Iris pigment epithelial cell (primary cell): Measurements from ENCODE around the gene MTMR11.
"Not testable (repeated sequence)": the region's sequence is repeated elsewhere in the genome, so short reads cannot be mapped to it uniquely, and the experiment has no call there.

Experiments used
- DNase-seq: peaks from one replicate; pipeline ENCODE4 v3.0.0-alpha.2; 2011; ENCODE audit warnings: low read depth

MTMR11 gene, protein sequence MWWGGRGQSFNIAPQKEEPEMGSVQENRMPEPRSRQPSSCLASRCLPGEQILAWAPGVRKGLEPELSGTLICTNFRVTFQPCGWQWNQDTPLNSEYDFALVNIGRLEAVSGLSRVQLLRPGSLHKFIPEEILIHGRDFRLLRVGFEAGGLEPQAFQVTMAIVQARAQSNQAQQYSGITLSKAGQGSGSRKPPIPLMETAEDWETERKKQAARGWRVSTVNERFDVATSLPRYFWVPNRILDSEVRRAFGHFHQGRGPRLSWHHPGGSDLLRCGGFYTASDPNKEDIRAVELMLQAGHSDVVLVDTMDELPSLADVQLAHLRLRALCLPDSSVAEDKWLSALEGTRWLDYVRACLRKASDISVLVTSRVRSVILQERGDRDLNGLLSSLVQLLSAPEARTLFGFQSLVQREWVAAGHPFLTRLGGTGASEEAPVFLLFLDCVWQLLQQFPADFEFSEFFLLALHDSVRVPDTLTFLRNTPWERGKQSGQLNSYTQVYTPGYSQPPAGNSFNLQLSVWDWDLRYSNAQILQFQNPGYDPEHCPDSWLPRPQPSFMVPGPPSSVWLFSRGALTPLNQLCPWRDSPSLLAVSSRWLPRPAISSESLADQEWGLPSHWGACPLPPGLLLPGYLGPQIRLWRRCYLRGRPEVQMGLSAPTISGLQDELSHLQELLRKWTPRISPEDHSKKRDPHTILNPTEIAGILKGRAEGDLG

DNA sequence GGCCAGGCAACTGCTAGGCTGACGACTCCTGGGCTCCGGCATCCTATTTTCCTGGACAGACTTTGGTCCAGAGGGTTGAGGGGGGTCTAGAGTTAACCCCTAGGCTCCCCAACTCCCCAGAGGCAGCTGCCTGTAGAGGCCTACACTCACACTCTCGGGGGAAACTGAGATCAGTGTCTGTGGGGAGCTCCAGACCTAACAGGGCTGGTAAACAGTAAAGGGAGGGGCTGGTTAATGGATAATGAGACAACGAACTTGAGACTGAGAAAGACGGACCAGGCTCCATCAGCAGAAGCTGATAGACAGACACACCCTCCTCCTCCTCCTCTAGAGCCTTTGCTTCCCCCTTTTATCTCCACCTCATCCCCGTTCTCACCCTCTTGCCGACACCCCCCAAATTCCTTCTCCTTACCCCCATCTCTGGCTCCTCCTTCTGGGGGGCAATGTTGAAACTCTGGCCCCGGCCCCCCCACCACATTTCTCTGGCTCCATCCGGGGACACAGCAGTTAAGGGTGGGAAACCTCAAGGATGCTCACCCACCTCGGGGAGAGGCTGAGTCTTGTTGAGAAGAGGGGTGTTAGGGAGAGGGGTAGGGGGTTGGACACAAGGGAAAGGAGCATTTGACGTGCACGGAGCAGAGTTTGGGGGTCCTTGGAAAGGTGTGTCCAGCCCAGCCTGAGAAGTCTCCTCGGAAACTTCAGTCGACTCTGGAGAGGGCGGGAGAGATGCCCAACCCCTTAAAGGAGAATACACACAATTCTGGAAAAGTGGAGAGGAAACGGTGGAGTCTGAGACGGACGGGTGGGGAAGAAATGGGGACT lies at the start of gene MTMR11:
Gene MTMR11, minus strand, starts transcription at position 710 of the 822 bp plus-strand sequence. Its CDS starts 232 bp downstream, at position 478.
- no peak for DNase-seq

DNA sequence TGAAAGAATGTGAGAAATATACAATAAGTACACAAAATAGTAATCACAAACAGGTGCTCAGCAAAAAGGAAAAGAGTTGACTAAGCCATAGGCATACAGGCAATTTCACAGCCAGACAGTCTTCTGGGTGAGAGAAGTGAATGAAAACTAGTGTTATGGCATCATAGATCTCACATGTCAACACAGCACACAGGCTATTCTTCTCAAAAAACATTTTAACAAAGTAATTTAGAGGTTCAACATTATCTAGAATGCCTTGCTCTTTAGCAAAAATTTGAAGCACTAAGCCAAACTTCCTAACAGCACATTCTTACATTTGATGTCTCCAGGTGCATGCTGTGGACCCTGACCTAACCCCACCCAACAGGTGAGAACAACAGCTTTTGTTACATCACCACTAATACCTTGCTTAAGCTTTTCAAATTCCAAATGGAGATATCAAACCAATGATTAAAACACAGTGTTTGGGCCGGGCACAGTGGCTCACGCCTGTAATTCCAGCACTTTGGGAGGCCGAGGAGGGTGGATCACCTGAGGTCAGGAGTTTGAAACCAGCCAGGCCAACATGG lies 43.4 kb upstream of the MTMR11 start:
- no peak for DNase-seq

DNA sequence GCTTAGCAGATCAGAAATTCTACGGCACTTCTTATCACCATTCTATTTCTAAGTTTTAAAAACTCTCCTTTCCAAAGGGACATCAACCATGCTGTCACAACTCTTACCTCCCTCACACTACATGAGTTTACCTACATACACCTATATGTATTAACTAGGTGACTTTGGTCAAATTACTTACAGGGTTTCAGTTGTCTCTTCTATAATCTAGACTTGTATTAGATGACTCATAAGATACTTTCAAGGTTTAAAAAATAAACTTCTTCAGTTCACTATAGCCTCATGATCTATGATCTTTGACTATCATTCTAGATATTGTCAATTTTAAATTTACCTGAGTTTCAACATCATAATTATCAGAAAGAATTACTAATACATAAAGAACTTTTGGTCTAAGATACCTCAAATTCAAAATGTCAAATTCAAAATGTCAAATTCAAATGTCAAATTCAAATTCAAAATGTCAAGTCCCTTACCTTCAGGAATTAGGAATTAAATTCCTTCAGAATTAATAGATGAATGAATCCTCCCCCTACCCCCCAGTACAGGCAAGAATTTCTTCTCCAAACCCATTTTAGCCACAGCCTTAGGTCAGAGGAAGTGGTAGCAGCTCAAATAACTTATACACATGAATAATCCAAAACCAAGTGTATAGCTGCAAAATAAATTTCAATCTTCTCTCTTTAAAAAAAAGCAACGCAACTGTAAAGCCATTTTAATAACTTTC lies 42.7 kb upstream of the MTMR11 start:
- no peak for DNase-seq

DNA sequence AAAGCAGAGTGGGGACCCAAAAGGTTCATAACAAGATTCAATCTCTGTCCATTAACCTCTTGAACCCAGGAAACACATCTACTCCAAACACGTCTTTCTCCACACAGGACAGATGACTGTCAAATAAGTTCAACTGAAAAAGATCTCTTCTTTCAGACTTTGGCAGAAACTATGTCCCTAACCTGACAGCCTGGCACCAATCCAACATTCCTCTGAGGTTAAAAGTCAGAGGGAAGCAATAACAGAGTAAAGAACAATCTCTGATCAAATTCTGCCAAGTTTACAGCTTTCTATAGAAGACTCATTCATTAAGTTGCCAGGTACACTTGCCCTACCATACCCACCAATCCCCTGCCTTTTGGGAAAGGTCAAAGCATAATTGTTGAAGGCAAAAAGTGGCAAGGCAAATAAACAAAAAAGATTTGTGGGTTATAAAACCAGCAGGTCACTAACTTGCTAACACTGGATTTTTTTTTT lies 41.9 kb upstream of the MTMR11 start:
- DNase-seq, result peak; percentile 40

DNA sequence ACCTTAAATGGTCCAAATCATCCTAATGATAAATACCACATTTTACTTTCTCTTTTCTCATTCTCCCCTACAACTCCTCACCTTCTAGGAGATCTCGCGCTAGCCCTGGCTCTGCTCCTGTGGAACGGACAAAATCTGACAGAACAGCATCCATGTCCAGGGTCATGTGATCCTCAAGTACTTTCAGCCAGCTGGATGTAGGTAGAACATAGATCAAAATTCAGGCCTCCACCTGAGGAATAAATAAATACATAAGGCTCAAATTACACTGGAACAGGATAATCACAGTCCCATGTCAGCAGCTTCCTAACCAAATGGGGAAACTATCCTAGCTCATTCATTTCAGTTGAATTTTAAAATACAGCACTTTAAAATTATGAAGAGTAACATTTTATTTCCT lies 40.7 kb upstream of the MTMR11 start:
- DNase-seq, result no peak

DNA sequence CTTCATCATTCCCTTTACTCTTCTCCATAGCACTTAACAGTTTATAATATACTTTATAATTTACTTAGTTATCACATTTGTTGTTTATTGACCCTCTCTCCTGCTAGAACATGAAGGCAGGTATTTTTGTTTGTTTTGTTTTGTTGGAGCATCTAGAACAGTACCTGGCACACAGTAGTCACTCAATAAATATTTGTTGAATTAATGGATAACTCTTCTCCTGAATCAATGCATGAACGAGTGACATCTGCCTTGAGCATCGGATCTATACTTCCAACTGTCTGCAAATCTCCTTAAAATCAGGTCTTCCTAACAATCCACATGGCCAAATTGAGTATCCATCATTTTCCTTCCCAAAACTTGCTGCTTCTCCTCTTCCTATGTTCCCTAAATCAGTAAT lies 35.9 kb upstream of the MTMR11 start:
- DNase-seq, result no peak

DNA sequence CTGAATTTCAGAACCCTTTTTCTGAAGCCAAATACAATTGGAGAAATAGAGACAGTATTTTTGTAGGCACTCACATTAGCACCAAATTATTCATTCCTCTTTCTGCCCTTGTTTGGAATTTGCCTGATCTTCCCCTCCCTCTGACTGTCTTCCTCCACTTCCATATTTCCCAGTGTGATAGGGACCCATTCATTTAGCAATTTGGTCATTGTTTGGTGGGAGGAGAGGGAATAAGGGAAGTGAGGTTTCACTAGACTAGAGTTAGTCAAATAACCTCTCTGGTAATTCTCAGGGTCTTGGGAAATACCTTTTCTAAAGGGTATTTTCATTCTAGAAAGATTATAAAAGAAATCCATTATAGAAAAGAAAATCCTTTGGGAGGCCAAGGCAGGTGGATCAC lies 31.0 kb upstream of the MTMR11 start:
- DNase-seq, result no peak

DNA sequence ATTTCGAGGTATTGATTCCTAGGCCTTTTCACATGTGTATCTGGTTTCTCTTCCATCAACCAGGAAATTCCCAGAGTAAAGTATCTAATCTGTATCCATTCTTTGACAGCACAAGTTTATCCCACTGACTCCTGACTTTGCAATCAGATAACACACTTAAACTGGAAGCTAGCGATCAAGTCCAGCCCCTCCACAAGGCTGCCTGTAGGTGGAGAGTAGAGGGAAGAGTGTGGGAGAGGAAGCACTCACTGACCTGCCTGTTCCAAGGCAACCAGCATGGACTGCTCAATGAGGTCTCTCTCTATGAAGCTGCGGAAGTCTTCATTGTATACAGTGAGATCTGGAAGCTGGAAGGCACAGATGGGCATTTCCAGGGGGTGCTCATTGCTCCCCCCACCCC lies 30.4 kb upstream of the MTMR11 start:
- DNase-seq, result peak; percentile 30

DNA sequence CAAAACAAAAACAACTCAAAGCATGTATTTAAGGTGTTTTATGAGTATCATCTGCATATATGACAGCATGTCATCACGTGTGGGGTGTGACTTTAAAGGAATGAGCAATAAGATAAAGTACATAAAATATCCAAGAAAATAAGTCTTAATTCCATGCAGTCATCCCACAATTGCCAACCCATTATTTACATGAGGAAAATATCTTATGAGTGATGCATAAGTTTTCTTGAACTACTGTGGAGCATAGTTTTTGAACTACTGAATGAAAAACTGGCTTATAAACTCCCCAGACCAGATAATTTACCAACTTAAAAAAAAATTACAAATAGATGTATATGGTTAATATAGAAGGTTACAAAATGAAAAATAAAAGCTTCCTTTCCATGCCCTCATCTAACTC lies 29.7 kb upstream of the MTMR11 start:
- DNase-seq, result no peak

DNA sequence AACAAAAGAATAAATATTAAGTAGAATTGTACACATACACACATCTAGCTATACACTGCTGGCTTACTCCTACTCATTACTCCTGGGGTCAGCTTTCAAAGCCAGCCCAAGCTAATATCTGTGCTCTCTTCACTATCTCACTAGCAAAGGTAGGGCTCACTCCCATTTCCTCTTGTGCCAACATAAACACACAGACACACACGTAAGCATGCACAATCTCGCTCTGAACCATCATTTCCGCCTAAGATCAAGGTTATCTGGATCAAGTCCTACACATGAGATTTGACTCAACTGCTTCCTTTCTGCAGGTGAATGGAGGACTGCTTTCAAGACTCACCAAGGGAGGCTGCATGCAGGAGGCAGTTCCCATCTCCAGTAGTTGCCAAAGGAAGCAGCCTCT lies 28.8 kb upstream of the MTMR11 start:
- no peak for DNase-seq

DNA sequence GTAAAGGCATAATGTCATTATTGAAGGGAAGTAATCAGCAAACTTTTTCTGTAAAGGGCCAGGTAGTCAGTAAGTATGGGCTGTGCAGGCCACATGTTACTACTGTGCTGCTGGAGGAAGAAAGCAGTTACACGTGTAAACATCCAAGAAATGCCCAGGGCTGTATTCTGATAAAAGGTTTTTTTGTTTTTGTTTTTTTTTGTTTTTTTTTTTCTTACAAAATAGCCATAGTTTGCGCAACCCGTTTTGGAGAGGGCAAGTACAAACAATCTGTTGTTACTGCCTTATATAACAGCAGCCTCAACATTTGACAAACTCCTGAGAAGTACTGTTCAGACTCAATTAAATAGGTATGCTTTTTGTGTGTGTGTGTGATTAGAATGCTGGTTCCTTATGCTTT lies 26.7 kb upstream of the MTMR11 start:
- no peak for DNase-seq

DNA sequence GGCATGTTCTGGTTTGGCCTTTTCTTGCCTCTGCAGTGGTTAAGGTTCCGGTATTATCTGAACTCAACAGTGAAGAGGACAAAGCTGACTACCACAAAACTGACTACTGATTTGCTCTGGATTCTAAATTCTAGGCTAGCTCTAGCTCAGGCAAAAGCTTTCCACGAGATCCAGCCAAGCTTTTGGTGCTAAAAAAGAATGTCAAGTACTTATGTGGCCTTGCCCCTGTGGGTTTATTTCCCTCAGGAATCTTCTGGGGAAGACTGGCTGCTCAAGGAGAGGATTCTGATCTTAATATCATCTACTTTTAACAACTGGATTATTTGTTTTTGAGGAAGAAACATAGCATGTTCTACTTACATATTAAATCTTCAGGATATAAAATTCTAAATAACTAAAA lies 26.1 kb upstream of the MTMR11 start:
- DNase-seq, result no peak

DNA sequence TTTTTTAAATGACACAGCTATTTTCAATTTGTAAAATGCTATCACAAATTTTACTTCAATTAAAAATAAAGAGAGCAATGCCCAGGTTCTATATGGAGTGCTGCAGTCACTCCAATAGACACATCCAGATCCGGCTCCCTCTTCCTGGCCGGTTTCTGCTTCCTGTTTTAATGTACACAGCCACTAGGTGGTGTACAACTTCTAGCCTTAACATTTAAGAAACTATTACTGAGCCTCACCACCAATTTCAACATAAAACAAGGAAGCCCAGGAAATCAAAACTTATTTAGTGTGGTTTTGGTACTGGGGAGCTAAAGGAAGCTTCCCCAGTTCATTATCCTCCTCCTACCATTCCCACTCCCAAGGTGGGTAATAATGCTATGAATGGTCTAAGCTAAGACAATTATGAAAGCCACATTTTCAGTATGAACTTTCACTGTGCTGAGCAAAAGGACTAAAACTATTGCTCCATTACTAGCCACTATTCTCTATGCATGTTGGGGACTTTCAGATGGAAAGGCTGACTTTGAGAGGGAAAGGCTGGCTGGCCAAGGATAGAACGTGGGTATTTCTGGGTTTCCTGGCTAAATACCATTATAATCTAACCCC lies 25.5 kb upstream of the MTMR11 start:
- peak; percentile 83 for DNase-seq

DNA sequence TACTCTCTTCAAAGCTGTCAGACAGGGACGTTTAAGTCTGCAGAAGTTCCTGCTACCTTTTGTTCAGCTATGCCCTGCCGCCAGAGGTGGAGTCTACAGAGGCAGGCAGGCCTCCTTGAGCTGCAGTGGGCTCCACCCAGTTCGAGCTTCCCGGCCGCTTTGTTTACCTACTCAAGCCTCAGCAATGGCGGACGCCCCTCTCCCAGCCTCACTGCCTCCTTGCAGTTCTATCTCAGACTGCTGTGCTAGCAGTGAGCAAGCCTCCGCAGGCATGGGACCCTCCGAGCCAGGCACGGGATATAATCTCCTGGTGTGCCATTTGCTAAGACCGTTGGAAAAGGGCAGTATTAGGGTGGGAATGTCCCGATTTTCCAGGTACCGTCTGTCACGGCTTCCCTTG lies 20.9 kb upstream of the MTMR11 start:
- DNase-seq, result not testable (repeated sequence)

DNA sequence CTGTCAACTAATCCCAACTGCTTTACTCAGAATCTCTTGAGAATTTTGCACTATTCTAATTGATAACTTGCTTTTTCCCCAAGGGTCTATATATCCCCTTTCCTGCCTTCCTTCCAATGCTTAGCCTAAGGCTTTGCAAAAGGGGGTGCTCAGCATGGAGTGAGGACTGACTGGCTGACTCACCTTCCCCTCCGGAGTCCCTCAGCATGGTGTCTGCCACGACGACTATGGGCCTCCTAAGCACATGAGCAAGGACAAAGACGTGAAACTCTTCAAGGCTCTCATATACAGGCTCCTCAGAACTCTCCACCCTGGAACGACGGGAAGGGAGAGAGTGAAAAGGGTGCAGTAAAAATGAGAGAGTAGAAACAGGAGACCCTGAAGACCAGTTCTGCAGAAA lies 13.2 kb upstream of the MTMR11 start:
- DNase-seq, result no peak

DNA sequence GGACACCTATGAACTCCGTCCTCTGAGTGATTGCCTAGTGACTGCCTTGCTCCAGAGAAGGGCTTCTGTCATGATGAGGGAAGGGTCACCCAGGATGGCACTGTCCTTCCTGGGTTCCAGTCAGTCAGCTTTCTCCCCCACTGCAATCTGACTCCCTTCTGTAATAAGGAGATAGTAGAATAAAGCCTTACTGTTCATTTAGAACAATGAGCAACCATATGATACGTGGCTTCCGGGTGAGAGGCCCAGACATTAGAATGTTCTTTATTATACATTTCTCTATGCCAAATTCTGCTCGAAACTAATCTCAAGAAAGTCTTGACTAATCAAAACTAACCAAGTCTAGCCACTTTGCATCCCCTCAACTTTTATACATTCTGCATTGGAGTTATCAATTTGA lies 8.5 kb upstream of the MTMR11 start:
- no peak for DNase-seq

DNA sequence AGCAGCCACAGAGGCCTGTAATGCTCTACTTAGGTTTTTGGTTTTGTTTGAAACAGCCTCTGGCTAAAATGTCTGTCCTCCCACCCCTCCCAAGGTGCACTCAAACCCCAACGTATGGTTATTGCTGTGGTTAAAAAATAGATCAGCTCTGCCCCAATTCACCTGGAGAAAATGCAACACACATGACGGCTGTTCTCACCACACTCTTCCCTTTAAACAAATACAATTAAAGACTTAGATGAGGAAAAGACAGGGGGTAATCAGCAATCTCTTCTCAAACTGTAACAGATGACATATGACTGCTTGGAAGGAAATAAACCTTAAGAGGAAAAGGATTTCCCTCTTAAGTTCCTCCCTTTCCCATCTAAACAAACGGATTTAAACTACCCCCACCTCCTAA lies 6.2 kb upstream of the MTMR11 start:
- DNase-seq, result no peak

DNA sequence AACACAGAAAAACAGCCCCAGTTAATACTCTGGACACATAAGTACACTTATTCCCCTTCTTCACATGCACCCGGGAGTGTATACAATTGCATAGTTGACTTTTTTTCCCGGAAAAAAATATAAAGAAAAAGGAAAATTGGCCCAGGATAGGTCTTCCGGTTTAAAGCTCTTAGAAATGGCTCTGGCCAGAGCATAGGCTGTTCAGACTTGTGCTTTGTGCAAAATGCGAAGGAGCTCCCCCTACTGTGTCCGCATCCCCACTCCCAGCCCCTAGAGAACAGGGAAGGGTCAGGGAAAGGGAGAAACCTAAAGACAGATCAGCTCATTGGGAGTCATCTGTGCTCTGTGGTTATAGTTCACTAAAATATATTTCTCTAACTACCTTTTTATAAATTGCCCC lies 5.5 kb upstream of the MTMR11 start:
- peak; percentile 43 for DNase-seq

DNA sequence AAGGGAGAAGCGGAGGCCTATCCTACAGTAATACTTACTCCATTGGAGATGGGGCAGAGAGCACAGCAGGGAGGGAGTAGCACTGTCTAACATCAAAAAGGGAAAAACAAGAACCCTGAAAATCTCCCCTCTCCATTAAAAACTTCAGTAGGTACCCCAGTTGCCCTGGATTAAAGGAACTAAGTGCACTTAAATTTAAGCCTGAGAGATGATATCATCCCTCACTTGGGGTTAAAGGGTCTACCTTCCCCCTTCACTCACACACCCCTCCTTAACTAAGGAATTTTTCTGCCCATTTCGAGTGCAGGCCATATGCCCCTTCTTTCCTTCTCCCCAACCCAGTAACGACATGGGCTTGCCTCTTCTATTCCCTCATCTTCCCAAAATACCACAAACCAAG lies 3.7 kb upstream of the MTMR11 start:
- DNase-seq, result no peak

DNA sequence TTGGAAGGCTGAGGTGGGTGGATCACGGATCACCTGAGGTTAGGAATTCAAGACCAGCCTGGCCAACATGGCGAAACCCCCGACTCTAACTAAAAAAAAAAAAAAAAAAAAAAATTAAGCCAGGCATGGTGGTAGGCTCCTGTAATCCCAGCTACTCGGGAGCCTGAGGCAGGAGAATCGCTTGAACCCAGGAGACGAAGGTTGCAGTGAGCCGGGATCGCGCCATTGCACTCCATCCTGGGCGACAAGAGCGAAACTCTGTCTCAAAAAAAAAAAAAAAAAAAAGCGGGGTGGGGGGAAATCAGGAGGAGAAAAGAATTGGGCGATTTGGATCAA lies 2.0 kb upstream of the MTMR11 start:
- DNase-seq, result not testable (repeated sequence)

DNA sequence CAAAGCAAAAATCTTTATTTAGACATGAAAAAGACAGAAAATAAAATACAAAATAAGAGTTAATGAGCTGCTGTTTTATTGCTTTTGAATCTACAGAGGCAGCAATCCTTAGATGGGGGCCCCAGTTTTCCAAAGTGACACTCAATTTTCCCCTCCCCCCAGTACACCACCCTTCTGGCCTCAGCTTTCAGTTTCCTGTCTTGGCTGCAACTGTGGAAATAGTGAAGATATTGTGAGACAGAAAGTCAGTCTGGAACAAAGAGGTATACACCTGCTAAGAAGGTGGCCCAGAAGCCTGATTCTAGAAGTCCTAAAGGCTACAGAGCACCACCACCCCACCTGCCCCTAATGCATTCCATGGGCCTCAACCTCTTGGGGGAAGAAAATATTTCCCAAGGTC lies 1.1 kb upstream of the MTMR11 start:
- no peak for DNase-seq
